Fibroblast of the conjunctiva (primary cell): ENCODE data around the gene MBL2.

ENCODE experiments used
- DNase-seq: peaks from one replicate; pipeline ENCODE4 v3.0.0-alpha.2; 2010; ENCODE audit warnings: low read depth

The MBL2 gene

GRCh38 chr10:52740155-52740549, 32.4 kb downstream of the MBL2 start:
- no peak for DNase-seq

- no peak for DNase-seq
Measured at GRCh38 chr10:52739380-52740154, 33.0 kb downstream of the MBL2 start.

GRCh38 chr10:52738951-52739350, 33.6 kb downstream of the MBL2 start:
- no peak for DNase-seq

- peak; percentile 5 for DNase-seq
Measured at GRCh38 chr10:52729271-52730104, 43.1 kb downstream of the MBL2 start.

GRCh38 chr10:52720018-52720417, 52.6 kb downstream of the MBL2 start:
- DNase-seq, result no peak
